ENCODE measurements around the gene NPDC1. TPM values are rescaled to one million over a fixed set of nuclear protein-coding genes. Genes with fewer than 3 reads are reported as not detected.
"Not testable (repeated sequence)": the region's sequence is repeated elsewhere in the genome, so short reads cannot be mapped to it uniquely, and the experiment has no call there.

Gene NPDC1
- total RNA-seq, 1 experiment from 2014 or later, result 17.4 TPM

GRCh38 chr9:137075275-137075775 is 29.3 kb upstream of the NPDC1 start:
- DNase-seq (ENCODE audit: low read depth), result no peak

GRCh38 chr9:137074657-137075274 is 28.8 kb upstream of the NPDC1 start:
- DNase-seq (ENCODE audit: low read depth), result no peak

GRCh38 chr9:137073992-137074399 is 28.0 kb upstream of the NPDC1 start:
- no peak for DNase-seq (ENCODE audit: low read depth)

- DNase-seq (ENCODE audit: low read depth), result no peak
Observed at GRCh38 chr9:137071282-137071681, 25.3 kb upstream of the NPDC1 start.

GRCh38 chr9:137070906-137071275 is 24.9 kb upstream of the NPDC1 start:
- DNase-seq (ENCODE audit: low read depth), result no peak

- peak; percentile 97 for DNase-seq (ENCODE audit: low read depth)
Observed at GRCh38 chr9:137070201-137070905, 24.4 kb upstream of the NPDC1 start, which contains the start of gene SAPCD2. TSS of gene SAPCD2 (minus strand) at chr9:137070557. CDS start at chr9:137070460, 97 bp downstream.

- DNase-seq (ENCODE audit: low read depth), result no peak
Observed at GRCh38 chr9:137069508-137070091, 23.6 kb upstream of the NPDC1 start.

GRCh38 chr9:137068539-137069507 is 22.8 kb upstream of the NPDC1 start:
- no peak for DNase-seq (ENCODE audit: low read depth)

- DNase-seq (ENCODE audit: low read depth), result peak; percentile 82
Observed at GRCh38 chr9:137067860-137068538, 22.0 kb upstream of the NPDC1 start.

GRCh38 chr9:137066096-137066861 is 20.3 kb upstream of the NPDC1 start:
- DNase-seq (ENCODE audit: low read depth), result no peak

- DNase-seq (ENCODE audit: low read depth), result no peak
Observed at GRCh38 chr9:137065336-137065967, 19.5 kb upstream of the NPDC1 start.

- DNase-seq (ENCODE audit: low read depth), result no peak
Observed at GRCh38 chr9:137064880-137065164, 18.8 kb upstream of the NPDC1 start.

- DNase-seq (ENCODE audit: low read depth), result peak; percentile 75
Observed at GRCh38 chr9:137064027-137064879, 18.3 kb upstream of the NPDC1 start.

- DNase-seq (ENCODE audit: low read depth), result no peak
Observed at GRCh38 chr9:137063311-137064026, 17.5 kb upstream of the NPDC1 start.

GRCh38 chr9:137062798-137063197 is 16.8 kb upstream of the NPDC1 start:
- DNase-seq (ENCODE audit: low read depth), result not testable (repeated sequence)

- DNase-seq (ENCODE audit: low read depth), result no peak
Observed at GRCh38 chr9:137062384-137062783, 16.4 kb upstream of the NPDC1 start.

GRCh38 chr9:137058521-137059234 is 12.7 kb upstream of the NPDC1 start:
- no peak for DNase-seq (ENCODE audit: low read depth)

GRCh38 chr9:137057545-137057944 is 11.6 kb upstream of the NPDC1 start:
- DNase-seq (ENCODE audit: low read depth), result no peak
